Urothelium cell line (cell line): ENCODE measurements around the gene NKG7.
"Not testable (repeated sequence)": the region's sequence is repeated elsewhere in the genome, so short reads cannot be mapped to it uniquely, and the experiment has no call there.

Experiments
- DNase-seq: peaks from one replicate; pipeline ENCODE4 v3.0.0; 2011; ENCODE audit warnings: low spot score, mixed read lengths
- FAIRE-seq: peaks from 2 replicates; lab custom pipeline; 2011; peaks lifted over from hg19 to GRCh38; lab: Jason Lieb, UNC

NKG7 gene

GRCh38 chr19:51372649-51373504 is at the start of gene NKG7:
Gene NKG7, minus strand, starts transcription at chr19:51372654. Its CDS starts 119 bp downstream, at chr19:51372535.
- DNase-seq (no peak), FAIRE-seq (no peak)

- DNase-seq: peak; percentile 89
- peak; percentile 58 for FAIRE-seq
These were observed 49.6 kb upstream of the NKG7 start for GRCh38 chr19:51422053-51422448.

- DNase-seq (no peak), FAIRE-seq (no peak)
These were observed 49.0 kb upstream of the NKG7 start for GRCh38 chr19:51421229-51422052.

GRCh38 chr19:51420511-51420910 is 48.1 kb upstream of the NKG7 start:
- FAIRE-seq, DNase-seq: not testable (repeated sequence)

GRCh38 chr19:51418707-51419106 is 46.3 kb upstream of the NKG7 start:
- DNase-seq: no peak
- no peak for FAIRE-seq

GRCh38 chr19:51417810-51418157 is 45.3 kb upstream of the NKG7 start:
- FAIRE-seq (no peak), DNase-seq (no peak)

- DNase-seq (no peak), FAIRE-seq (no peak)
These were observed 44.8 kb upstream of the NKG7 start, which contains the start of gene SIGLEC10 for GRCh38 chr19:51417107-51417809. Gene SIGLEC10, minus strand, starts transcription at chr19:51417642. Its CDS starts 61 bp downstream, at chr19:51417581.

- FAIRE-seq, DNase-seq: not testable (repeated sequence)
These were observed 44.0 kb upstream of the NKG7 start for GRCh38 chr19:51416422-51416821.

- FAIRE-seq (no peak), DNase-seq (no peak)
These were observed 42.7 kb upstream of the NKG7 start for GRCh38 chr19:51415187-51415586.

GRCh38 chr19:51410950-51411748 is 38.7 kb upstream of the NKG7 start:
- FAIRE-seq (no peak), DNase-seq (no peak)

GRCh38 chr19:51407511-51408131 is 35.2 kb upstream of the NKG7 start:
- no peak for FAIRE-seq
- no peak for DNase-seq

GRCh38 chr19:51402117-51402516 is 29.7 kb upstream of the NKG7 start:
- FAIRE-seq (no peak), DNase-seq (no peak)

- FAIRE-seq, DNase-seq: not testable (repeated sequence)
These were observed 27.5 kb upstream of the NKG7 start for GRCh38 chr19:51399936-51400335.

- DNase-seq: no peak
- no peak for FAIRE-seq
These were observed 26.8 kb upstream of the NKG7 start for GRCh38 chr19:51399231-51399630.

- DNase-seq (peak; percentile 30), FAIRE-seq (no peak)
These were observed 25.7 kb upstream of the NKG7 start for GRCh38 chr19:51398096-51398704.

- not testable (repeated sequence) for DNase-seq, FAIRE-seq
These were observed 25.0 kb upstream of the NKG7 start for GRCh38 chr19:51397453-51397852.

- no peak for FAIRE-seq
- DNase-seq: no peak
These were observed 23.7 kb upstream of the NKG7 start for GRCh38 chr19:51396175-51396574.

- no peak for FAIRE-seq
- DNase-seq: peak; percentile 97
These were observed 21.8 kb upstream of the NKG7 start for GRCh38 chr19:51394050-51394836.

GRCh38 chr19:51392701-51393100 is 20.2 kb upstream of the NKG7 start:
- FAIRE-seq: no peak
- no peak for DNase-seq
